ENCODE measurements around the gene ABHD2. TPM values are rescaled to one million over a fixed set of nuclear protein-coding genes. Genes with fewer than 3 reads are reported as not detected.
"Not testable (repeated sequence)": the region's sequence is repeated elsewhere in the genome, so short reads cannot be mapped to it uniquely, and the experiment has no call there.

ABHD2 gene
- total RNA-seq, 2 donors from 2014 or later: 88.7 to 142 TPM

DNA sequence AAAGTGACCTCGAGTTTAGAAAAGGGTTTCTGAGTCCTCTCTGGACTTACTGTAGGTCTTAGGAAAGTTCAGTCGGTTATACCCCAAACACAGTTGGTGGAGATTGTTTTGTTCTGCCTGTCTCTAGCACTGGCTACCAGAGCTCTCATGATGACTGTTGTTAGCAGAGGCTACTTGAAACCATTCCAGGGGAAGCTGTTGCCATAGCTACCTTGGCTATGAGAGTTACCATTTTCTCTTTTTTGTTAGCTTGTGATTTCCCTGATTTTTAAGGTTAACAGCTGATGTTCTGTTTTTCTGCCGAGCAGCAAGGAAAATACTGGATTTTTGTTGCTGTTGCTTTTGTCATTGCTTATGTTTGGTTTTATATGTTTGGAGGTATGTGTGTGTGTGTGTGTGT, 26.7 kb downstream of the ABHD2 start:
- DNase-seq (ENCODE audit: low spot score): no peak
- intact Hi-C loops (cut with DNase I): no loop called here

DNA sequence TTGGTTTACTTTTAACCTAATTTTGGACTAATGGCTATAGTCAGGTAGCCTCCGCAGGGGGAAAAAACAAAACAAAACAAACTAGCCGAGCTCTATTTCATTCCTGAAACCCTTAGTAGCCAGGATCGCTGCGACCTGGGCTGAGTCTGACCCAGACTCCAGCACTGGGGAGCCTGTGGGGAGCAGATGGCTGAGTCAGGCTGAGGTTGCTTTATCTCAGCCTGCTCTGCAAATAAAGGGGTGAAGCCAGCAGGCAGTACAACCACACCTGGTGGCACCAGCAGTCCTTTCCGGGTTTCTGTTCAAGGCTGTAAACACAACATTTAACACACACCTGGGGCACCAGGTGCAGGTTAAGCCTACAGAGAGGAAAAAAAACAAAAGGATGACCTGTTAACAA, 27.3 kb downstream of the ABHD2 start:
- intact Hi-C loops (cut with DNase I): no loop called here

DNA sequence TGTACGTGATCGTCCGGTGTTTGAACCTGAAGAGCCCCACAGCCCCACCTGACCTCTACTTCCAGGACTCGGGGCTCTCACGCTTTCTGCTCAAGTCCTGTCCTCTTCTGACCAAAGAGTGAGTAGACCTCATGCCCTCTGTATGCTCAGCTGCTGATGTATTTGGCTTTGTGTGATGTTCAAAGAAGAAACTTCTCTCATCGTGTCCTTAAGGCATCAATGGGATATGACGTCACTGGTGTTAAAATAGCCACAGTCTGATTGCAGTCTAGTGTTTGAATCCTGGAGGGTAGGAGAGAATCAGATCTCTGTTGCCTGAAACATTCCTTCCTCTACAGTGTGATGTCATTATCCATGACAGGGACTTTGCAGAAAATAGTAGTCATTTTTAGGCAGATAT, 28.1 kb downstream of the ABHD2 start:
- intact Hi-C loops (cut with DNase I): no loop called here
- no peak for DNase-seq (ENCODE audit: low spot score)

More for the DNA sequence above, 27.3 kb downstream of the ABHD2 start:
- DNase-seq (ENCODE audit: low spot score): no peak

DNA sequence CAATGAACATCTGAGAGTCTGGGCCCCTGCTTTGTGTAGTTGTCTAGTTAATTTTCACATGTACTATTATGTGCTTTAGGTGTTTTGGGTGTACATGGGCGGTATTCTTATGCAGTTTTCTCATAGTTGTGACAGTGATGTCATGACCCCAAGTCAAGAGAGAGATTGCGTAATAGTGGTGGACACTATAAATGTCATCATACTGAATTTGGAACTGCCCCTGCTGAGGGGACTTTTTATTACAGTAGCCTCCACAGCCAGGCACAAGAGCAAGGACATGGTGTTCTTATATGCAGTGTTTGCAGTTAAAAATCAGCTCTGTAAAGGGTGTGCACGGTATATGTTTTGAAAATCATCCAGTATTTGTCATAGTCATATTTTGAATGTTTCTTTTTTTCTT, 29.5 kb downstream of the ABHD2 start:
- intact Hi-C loops (cut with DNase I): no loop called here
- no peak for DNase-seq (ENCODE audit: low spot score)

DNA sequence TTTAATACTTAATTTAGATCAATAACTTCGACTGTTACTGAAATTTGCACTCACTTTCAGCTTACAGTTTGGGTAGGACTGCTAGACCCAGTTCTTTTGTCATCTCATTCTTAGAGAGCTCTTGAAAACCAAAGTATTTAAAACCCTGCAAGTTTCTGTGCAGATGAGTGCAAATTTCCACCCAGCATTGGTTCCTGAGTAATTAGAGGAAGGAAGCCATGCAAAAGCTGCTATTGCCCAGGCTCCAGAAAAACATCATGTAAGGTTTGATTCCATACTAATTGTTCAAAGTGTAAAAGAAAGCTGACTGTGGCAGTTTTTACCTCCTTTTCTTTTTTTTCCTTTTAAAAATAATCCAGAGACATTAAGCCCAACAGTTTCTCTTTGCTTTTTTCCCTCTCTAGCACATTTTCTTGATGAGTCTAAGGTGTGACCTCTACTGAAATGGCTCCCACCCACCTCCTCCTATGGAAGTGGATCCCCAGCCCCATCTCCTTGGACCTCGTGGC, 30.3 kb downstream of the ABHD2 start:
- DNase-seq (ENCODE audit: low spot score): no peak
- intact Hi-C loops (cut with DNase I): no loop called here

DNA sequence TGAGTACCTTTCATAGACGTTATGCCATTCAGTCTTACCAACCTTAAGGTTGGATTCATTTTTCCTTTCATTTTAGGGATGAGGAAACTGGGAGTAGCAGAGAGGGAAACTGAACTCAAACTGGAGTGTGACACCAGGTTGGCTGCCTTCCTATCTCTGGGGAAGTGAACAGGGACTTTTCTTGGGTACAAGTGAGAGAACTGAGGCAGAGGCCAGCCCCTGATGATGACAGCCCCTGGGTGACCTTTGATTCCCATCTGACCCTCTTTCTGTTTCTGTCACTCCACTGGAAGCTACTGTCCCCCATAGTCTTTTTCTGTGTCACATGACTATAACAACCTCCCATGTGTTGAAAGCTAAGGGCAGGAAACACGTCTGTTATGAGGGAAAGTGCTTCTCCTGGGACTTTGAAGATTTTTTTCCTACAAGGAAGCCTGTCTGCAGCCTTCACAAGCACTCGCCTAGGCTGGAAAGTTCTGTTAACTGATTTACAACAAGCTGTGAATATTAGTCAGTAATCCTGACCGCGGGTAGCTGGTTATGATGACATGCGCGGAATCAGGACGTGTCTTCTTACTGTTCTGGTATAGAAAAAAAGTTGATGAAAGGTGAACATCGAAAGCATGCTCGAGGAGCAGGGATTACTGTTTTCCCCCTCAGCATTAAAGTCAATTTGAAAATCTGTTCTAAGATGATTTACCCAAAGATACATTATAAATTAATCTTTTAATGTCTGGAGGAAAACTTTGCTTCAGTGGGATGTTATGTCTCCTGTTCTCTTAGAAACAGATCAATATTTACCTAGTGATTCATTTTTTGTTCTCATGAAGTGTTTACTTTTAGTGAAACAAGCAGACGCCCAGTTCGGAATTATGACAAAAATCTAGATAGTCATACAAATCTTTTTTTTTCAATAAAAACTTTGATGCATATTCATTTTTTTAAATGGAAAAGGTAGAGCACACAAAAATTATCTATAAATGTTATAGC, 31.5 kb downstream of the ABHD2 start:
- DNase-seq (ENCODE audit: low spot score): no peak
- intact Hi-C loops (cut with DNase I): no loop called here

DNA sequence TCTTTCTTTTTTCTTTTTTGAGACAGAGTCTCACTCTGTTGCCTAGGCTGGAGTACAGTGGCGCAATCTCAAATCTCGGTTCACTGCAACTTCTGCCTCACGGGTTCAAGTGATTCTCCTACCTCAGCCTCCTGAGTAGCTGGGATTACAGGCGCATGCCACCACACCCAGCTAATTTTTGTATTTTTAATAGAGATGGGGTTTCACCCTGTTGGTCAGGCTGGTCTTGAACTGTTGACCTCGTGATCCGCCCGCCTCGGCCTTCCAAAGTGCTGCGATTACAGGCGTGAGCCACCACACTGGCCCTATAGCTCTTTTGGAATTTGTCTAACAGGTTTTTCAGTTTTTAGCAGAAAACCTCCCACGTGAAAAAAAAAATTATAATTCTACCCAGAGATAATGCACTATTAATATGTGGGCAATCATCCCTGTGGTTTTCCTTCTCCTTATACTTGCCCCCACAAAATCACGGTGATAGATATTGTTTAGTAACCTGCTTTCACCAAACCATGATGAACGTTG, 32.3 kb downstream of the ABHD2 start:
- DNase-seq (ENCODE audit: low spot score); intact Hi-C loops (cut with DNase I): not testable (repeated sequence)

DNA sequence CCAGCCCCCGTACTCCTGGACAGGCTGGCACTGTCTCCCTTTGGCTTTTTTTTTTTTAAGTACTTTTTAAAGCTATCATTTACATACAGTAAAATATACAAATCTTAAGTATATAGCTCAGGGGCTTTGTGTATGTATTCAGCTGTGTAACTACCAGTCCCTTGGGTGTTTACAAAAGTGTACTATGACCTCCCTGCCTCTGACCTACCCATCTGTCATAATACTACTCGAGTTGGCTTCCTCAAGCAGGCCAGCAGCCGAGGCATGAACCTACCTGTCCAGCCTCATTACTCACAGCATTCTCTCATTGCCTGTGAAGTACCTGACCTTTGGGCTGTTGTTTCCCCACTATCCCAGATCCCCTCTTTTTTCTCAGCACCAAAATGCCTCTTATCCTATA, 33.2 kb downstream of the ABHD2 start:
- intact Hi-C loops (cut with DNase I): no loop called here
- no peak for DNase-seq (ENCODE audit: low spot score)

DNA sequence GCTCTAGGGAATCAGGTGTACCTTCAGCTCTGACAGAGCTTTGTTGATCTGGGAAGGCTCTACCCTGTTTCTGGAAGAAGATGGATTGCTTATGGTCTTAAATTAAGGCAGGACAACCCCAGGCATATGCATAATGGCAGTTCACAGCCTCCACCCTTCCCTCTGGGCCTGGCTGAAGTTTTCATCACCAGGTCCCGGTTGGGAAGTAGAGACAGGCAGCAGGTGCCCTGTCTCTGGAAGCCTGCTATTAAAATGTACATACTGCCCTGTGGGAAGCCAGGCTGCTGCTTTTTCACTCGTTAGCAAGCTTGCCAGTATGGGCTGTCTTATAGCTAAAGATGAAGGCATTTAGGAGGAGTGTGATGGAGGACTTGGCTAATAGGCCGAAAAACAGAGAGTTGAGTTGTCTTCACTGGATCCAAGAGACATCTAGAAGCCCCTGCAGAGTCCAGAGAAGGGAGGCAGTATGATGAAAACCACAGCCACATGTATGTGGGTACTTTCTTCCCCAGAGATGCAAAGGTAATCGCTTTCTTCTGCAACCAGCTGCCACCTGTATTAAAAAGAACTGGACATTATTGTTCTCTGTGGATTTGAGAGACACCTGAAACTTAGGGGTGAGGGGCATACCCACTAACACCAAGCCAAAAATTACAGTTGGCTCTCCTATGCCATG, 34.4 kb downstream of the ABHD2 start:
- intact Hi-C loops (cut with DNase I): no loop called here
- no peak for DNase-seq (ENCODE audit: low spot score)

DNA sequence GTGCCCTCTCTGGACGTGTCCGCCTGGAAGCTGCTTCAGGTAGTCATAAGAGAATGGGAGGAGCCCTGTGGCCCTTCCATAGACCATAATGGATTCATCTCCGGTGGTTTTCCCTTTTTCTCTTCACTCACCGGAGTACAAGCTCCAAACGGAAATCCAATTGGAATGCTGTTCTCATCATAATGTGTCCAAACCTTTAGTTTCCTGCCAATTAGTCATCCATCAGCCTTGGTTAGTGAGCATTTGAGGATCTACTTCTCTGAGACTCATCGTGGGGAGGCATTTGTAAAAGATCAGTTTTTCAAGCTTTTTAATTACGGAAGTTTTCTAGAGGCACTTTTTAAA, 34.9 kb downstream of the ABHD2 start:
- intact Hi-C loops (cut with DNase I): no loop called here
- DNase-seq (ENCODE audit: low spot score): no peak

DNA sequence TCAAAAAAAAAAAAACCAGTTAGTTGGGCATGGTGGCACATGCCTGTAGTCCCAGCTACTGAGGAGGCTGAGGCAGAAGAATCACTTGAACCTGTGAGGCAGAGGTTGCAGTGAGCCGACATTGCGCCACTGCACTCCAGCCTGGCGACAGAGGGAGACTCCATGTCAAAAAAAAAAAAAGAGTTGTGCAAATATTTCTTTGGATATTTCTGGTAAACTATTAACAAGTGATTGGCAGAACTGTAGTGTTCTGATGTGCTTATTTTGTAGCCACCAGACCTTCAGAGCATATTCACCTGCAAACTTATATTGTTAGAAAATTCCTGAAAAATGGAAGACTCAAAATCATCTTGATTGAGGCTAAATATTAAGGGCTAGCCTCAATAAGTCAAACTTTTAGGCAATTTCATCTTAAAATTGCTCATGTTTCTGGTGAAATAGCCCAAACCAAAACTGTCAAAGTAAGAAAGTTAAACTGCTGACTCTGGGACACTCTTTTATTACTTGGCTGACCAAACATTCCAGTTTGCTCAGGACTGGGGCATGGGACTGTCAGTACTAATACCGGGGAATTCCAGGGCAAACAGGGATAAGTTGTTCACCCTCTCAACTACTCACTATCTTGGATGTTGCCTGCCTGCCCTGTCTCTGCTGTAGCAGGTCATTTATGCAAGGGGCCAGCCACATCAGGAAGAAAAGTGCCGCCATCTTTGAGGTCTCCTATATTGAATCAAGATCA, 37.0 kb downstream of the ABHD2 start:
- no peak for DNase-seq (ENCODE audit: low spot score)
- intact Hi-C loops (cut with DNase I): no loop called here

DNA sequence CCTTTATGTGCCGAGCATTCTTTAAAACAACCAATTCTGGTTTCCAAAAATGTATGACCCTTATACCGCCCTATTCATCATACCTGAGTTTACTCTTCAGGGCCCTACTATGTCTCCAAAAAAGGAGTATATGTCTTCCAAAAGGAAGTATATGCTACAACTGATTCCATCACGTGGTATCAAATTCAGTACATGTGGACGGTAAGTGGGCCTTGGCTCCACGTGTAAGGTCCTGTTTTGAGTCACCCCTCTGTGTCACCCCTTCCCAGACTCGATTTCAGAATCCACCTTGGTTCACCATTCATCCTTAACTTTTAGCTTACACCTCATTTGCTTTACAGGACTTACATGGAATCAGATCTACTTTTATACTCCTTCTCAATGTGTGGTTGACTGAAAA, 37.8 kb downstream of the ABHD2 start:
- intact Hi-C loops (cut with DNase I): no loop called here
- no peak for DNase-seq (ENCODE audit: low spot score)

DNA sequence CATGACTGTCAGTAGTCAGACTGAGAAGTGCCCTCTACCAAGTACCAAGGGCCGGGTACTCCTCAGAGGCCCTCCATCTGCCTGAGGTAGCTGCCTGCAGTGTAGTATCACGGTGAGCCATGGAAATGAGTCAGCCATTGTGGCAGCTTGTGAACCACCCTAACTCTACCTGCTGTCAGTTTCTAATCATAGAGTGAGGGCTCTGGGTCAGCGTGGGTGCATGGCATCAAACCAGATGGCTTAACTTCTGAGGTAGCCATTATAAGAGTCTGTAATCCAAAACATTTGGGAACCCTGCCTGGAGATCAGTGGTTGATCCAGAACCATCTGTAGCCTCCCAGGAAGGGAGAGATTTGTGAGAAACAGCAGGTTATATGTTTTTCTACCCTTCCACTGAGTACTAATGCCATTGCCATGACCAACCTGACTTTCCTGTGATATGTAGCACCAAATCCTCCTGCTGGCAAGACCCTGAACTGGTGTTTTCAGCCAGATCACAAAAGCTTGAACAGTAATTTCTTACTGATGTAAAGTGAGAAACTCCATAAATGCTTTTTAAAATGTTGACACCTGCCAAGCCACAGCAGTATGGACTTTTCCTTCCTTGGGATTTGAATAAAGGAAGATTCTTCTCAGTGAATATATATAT, 38.9 kb downstream of the ABHD2 start:
- no peak for DNase-seq (ENCODE audit: low spot score)
- intact Hi-C loops (cut with DNase I): no loop called here

DNA sequence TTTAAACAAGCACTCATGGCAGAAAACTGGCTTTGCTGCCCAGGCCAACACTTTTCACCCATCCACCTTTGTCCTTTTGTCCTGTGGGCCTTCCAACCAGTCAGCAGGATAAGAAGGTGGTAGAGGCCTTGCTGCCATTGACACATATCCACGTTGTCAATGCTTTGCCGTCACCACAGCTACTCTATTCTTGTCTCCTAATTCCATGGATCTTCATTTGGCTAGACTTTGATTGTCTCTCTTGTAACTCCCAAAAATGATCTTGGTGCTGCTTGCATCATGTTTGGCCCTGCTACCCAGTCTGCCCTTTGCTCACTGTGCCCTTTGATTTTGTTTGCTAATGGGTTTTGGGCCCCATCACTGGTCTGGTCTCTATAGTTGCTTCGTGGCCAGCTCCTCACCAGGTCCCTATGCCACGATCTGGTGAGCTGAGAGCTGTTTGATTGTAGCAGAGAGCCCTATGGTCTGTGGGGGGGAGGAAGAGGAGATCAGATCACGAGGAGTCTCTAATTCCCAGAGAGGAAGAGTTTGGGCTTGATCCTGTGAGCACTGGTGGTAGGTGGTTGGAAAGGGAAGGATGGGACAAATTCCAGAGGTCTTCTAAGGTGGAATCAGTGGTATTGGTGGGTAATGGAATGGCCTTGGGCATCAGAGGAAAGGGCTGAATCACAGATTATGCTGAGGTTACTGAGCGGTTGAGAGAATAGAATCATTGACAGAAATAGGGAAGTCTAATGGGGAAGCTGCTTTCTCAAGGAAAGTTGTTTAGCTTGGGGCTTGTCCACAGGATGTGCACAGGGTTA, 40.3 kb downstream of the ABHD2 start:
- no peak for DNase-seq (ENCODE audit: low spot score)
- intact Hi-C loops (cut with DNase I): no loop called here

DNA sequence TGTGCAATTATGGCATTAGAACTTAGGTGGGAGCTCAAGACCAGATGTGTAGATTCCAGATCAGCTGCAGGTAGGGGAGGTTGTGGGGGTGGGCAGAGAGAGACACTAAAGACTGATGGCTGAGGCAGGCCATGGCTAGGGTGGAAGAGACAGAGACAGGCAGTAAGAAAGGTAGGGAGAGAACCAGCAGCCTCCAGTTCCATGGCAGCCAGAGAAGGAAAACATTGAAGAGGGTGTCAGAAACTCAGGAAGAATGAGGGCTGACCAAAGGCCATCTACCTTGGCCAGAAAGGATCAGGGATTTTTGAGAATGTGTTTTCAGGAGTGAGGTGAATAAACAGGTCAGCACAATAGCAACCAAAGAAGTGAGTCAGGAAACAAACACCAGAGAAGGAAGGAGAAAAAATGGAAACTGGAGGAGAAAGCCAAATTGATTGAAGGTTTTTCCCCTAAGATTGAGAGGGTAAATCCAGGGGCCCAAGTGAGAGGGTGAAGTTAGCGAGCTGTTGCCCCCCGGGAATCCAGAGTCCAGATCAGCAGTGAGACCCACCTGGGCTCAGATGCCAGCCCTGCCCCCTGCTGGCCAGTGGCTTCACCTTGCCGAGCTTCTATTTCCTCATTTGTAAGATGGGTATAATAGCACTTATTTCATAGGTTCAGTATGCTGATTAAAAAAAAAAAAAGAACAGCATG, 41.0 kb downstream of the ABHD2 start:
- intact Hi-C loops (cut with DNase I): no loop called here
- peak; percentile 81 for DNase-seq (ENCODE audit: low spot score)

DNA sequence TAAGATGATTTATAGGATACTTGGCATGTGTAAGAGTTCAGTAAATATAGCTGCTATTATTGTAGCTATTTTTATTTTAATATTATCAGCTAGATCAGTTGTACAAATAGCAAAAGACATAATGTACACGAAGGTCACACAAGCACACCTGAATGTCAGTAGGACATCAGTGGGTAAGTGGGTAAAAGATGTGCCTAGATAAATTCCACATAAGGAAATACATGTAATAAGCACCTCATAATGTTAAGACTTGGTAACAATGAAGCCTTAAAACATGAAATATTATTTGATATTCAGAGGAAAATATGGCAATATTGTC, 41.5 kb downstream of the ABHD2 start:
- no peak for DNase-seq (ENCODE audit: low spot score)
- intact Hi-C loops (cut with DNase I): no loop called here

DNA sequence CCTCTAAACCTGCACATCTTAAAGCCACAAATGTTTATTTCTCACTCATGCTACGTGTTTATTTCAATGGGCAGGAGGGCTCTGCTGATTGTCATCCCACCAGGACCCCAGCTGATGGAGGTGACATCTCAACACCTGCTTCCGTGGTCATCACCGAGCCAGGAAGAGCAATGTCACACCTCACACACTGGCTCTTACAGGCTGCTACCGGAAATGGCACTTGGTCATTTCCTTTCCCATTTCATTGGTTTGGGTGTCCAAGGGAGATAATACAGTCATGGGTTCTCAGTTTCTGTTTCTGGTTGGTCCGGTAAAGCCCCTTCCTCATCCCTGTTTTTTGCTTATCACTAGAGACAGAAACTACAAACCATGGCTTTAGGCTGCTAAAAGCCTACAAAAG, 41.9 kb downstream of the ABHD2 start:
- no peak for DNase-seq (ENCODE audit: low spot score)
- intact Hi-C loops (cut with DNase I): no loop called here

DNA sequence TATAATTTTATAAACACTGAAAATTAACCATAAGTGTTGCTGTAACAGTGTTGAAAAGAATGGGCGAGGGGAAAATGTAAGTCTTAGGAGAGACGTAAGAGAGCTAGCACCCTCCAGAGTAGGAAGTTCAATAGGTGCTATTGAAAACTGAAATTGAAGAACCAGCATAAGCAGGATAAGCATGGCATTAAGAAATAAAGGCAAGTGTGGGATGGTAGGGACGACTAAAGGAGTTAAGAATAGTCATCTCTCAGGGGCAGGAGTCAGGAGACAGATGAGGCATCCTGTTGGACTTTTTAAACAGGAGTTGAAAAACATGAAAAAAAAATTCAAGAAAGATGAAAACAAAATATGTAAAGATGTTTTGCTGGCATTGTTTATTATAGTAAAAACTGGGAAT, 43.5 kb downstream of the ABHD2 start:
- intact Hi-C loops (cut with DNase I): no loop called here
- no peak for DNase-seq (ENCODE audit: low spot score)
